Hematopoietic multipotent progenitor cell treated with erythropoietin and hydrocortisone succinate and interleukin-3 and kit ligand, for 4 days (in vitro differentiated cells): Measurements from ENCODE around the gene TJP1.
A peak's percentile ranks its signal among the peaks of the same experiment; 100 is the strongest.
"Not testable (repeated sequence)": the region's sequence is repeated elsewhere in the genome, so short reads cannot be mapped to it uniquely, and the experiment has no call there.

ENCODE experiments used
- DNase-seq: peaks from one replicate; pipeline ENCODE4 v3.0.0-alpha.2; 2015

The TJP1 gene

GRCh38 chr15:29678504-29679034 lies 143.7 kb downstream of the TJP1 start:
- DNase-seq, result no peak

GRCh38 chr15:29677871-29678461 lies 144.3 kb downstream of the TJP1 start:
- DNase-seq, result no peak

- no peak for DNase-seq
These were observed 144.8 kb downstream of the TJP1 start for GRCh38 chr15:29677455-29677854.

- DNase-seq, result no peak
These were observed 145.3 kb downstream of the TJP1 start for GRCh38 chr15:29676961-29677402.

- DNase-seq, result not testable (repeated sequence)
These were observed 145.8 kb downstream of the TJP1 start for GRCh38 chr15:29676374-29676960.

- no peak for DNase-seq
These were observed 146.4 kb downstream of the TJP1 start for GRCh38 chr15:29675791-29676301.

GRCh38 chr15:29674661-29675533 lies 147.4 kb downstream of the TJP1 start:
- DNase-seq, result peak; percentile 6

- no peak for DNase-seq
These were observed 149.1 kb downstream of the TJP1 start for GRCh38 chr15:29672923-29673809.

GRCh38 chr15:29672446-29672845 lies 149.8 kb downstream of the TJP1 start:
- no peak for DNase-seq

GRCh38 chr15:29672046-29672445 lies 150.2 kb downstream of the TJP1 start:
- DNase-seq, result not testable (repeated sequence)

- DNase-seq, result no peak
These were observed 151.0 kb downstream of the TJP1 start for GRCh38 chr15:29670998-29671981.

GRCh38 chr15:29670266-29670665 lies 152.0 kb downstream of the TJP1 start:
- no peak for DNase-seq

GRCh38 chr15:29669823-29670222 lies 152.4 kb downstream of the TJP1 start:
- no peak for DNase-seq

GRCh38 chr15:29668120-29668602 lies 154.1 kb downstream of the TJP1 start:
- DNase-seq, result peak; percentile 87

GRCh38 chr15:29666241-29666640 lies 156.0 kb downstream of the TJP1 start:
- DNase-seq, result no peak

- no peak for DNase-seq
These were observed 156.7 kb downstream of the TJP1 start for GRCh38 chr15:29665444-29666003.

GRCh38 chr15:29664406-29664805 lies 157.9 kb downstream of the TJP1 start:
- no peak for DNase-seq

GRCh38 chr15:29657476-29657817 lies 164.8 kb downstream of the TJP1 start:
- DNase-seq, result not testable (repeated sequence)

- no peak for DNase-seq
These were observed 165.4 kb downstream of the TJP1 start for GRCh38 chr15:29656636-29657475.

- no peak for DNase-seq
These were observed 169.7 kb downstream of the TJP1 start for GRCh38 chr15:29652595-29652994.
